Measurements from ENCODE around the gene SDK1.

The SDK1 gene

GRCh38 chr7:3469641-3470040 lies 168.6 kb downstream of the SDK1 start:
- Histone ChIP-seq H3K79me2 (ENCODE audit: insufficient read depth, low read length) (no peaks in the 10 kb centered on the region), H3K36me3 (ENCODE audit: insufficient read depth, low read length) (no peaks in the 10 kb centered on the region), H3K4me2 (ENCODE audit: insufficient read depth, low read length) (no peak overlapping the region), H3K27ac (ENCODE audit: low read length) (no peak overlapping the region), H3K4me3 (ENCODE audit: low read depth in 1 of 2, low read length in 2 of 2) (no peak overlapping the region), H4K20me1 (ENCODE audit: insufficient read depth, low read length) (no peaks in the 10 kb centered on the region), H3K4me1 (ENCODE audit: insufficient read depth, low read length) (no peaks in the 10 kb centered on the region), H3K9me3 (ENCODE audit: insufficient read depth, low read length, severe bottlenecking) (no peaks in the 10 kb centered on the region), H2AFZ (ENCODE audit: low read depth, low read length) (no peak overlapping the region), H3K27me3 (ENCODE audit: insufficient read depth, low read length, poor library complexity) (peaks cover 12% of the 10 kb centered on the region), H3K9ac (ENCODE audit: low read depth, low read length) (no peak overlapping the region)
- no peak for ATAC-seq (ENCODE audit: insufficient read depth, low read depth)
- DNase-seq: no peak
- no peak for TF ChIP-seq CTCF (IDR thresholded peaks at IDR 0.05; ENCODE audit: borderline replicate concordance, extremely low read depth, low read length, poor library complexity, severe bottlenecking)
- no peak for TF ChIP-seq EZH2 (IDR thresholded peaks at IDR 0.05; ENCODE audit: borderline replicate concordance, low read depth, low read length, severe bottlenecking)

- no peak for TF ChIP-seq EZH2 (IDR thresholded peaks at IDR 0.05; ENCODE audit: borderline replicate concordance, low read depth, low read length, severe bottlenecking)
- Histone ChIP-seq H3K9me3 (ENCODE audit: insufficient read depth, low read length, severe bottlenecking) (no peaks in the 10 kb centered on the region), H3K36me3 (ENCODE audit: insufficient read depth, low read length) (no peaks in the 10 kb centered on the region), H3K9ac (ENCODE audit: low read depth, low read length) (no peak overlapping the region), H3K79me2 (ENCODE audit: insufficient read depth, low read length) (no peaks in the 10 kb centered on the region), H3K27ac (ENCODE audit: low read length) (no peak overlapping the region), H4K20me1 (ENCODE audit: insufficient read depth, low read length) (no peaks in the 10 kb centered on the region), H3K4me3 (ENCODE audit: low read depth in 1 of 2, low read length in 2 of 2) (no peak overlapping the region), H3K27me3 (ENCODE audit: insufficient read depth, low read length, poor library complexity) (peaks cover 15% of the 10 kb centered on the region), H3K4me2 (ENCODE audit: insufficient read depth, low read length) (no peak overlapping the region), H3K4me1 (ENCODE audit: insufficient read depth, low read length) (no peaks in the 10 kb centered on the region), H2AFZ (ENCODE audit: low read depth, low read length) (no peak overlapping the region)
- ATAC-seq (ENCODE audit: insufficient read depth, low read depth) (no peak), DNase-seq (no peak)
Observed at GRCh38 chr7:3480197-3480596, 179.1 kb downstream of the SDK1 start.

- no peak for DNase-seq
Observed at GRCh38 chr7:3481435-3481834, 180.4 kb downstream of the SDK1 start.

More at GRCh38 chr7:3481435-3481834, 180.4 kb downstream of the SDK1 start:
- H3K79me2 ChIP-seq (ENCODE audit: insufficient read depth, low read length): no peaks in the 10 kb centered on the region
- ATAC-seq (ENCODE audit: insufficient read depth, low read depth): no peak
- no peak overlapping the region for H3K4me2 ChIP-seq (ENCODE audit: insufficient read depth, low read length)
- H3K4me1 ChIP-seq (ENCODE audit: insufficient read depth, low read length): no peaks in the 10 kb centered on the region
- H3K4me3 ChIP-seq (ENCODE audit: low read depth in 1 of 2, low read length in 2 of 2): no peak overlapping the region
- no peaks in the 10 kb centered on the region for H3K36me3 ChIP-seq (ENCODE audit: insufficient read depth, low read length)
- H3K27me3 ChIP-seq (ENCODE audit: insufficient read depth, low read length, poor library complexity): peaks cover 18% of the 10 kb centered on the region
- no peak overlapping the region for H3K9ac ChIP-seq (ENCODE audit: low read depth, low read length)
- H2AFZ ChIP-seq (ENCODE audit: low read depth, low read length): no peak overlapping the region
- no peak overlapping the region for H3K27ac ChIP-seq (ENCODE audit: low read length)
- no peaks in the 10 kb centered on the region for H3K9me3 ChIP-seq (ENCODE audit: insufficient read depth, low read length, severe bottlenecking)
- TF ChIP-seq CTCF (IDR thresholded peaks at IDR 0.05; ENCODE audit: borderline replicate concordance, extremely low read depth, low read length, poor library complexity, severe bottlenecking) (no peak), EZH2 (IDR thresholded peaks at IDR 0.05; ENCODE audit: borderline replicate concordance, low read depth, low read length, severe bottlenecking) (no peak)
- H4K20me1 ChIP-seq (ENCODE audit: insufficient read depth, low read length): no peaks in the 10 kb centered on the region
